Vagina (tissue), 2 donors: Measurements from ENCODE around the gene MAPRE2.

ENCODE experiments used
- CTCF ChIP-seq, 3 experiments: fragments of 450-650 bp in 2 of 3; fragments of 200-600 bp in 1 of 3; sonication (generic) in 1 of 3; IDR thresholded peaks; one replicate each; pipeline ENCODE4 v1.5.1; 2017 to 2019; ENCODE audit warnings: antibody characterized with exemption in 3 of 3, mild to moderate bottlenecking in 2 of 3, moderate library complexity in 2 of 3
- POLR2A ChIP-seq, 2 donors: fragments of 450-650 bp; IDR thresholded peaks; one replicate each; pipeline ENCODE4 v1.6.1; 2017; ENCODE audit warnings: antibody characterized with exemption in 2 of 2, mild to moderate bottlenecking in 2 of 2, moderate library complexity in 2 of 2
- POLR2AphosphoS5 ChIP-seq, 2 donors: sonication (generic); formaldehyde crosslinking; IDR thresholded peaks; one replicate each; pipeline ENCODE4 v1.9.0; 2017; ENCODE audit warnings: antibody characterized with exemption in 2 of 2, mild to moderate bottlenecking in 2 of 2, low read depth in 1 of 2; ENCODE audit not compliant: insufficient read depth in 1 of 2

GRCh38 chr18:35089382-35089781 lies 48.2 kb downstream of the MAPRE2 start:
- TF ChIP-seq CTCF (IDR thresholded peaks at IDR 0.05) (no peak), POLR2A (IDR thresholded peaks at IDR 0.05) (no peak), POLR2AphosphoS5 (IDR thresholded peaks at IDR 0.05; ENCODE audit: insufficient read depth in 1 of 2, low read depth in 1 of 2) (no peak)
